Osteoblast (primary cell): ENCODE results near the gene TGIF1. TPM values are rescaled to one million over a fixed set of nuclear protein-coding genes. Genes with fewer than 3 reads are reported as not detected.

Experiments
- DNase-seq: peaks from one replicate; pipeline ENCODE4 v3.0.0; 2011; ENCODE audit warnings: low spot score, mixed read lengths; ENCODE audit not compliant: insufficient read length; ENCODE audit errors: missing footprints
- H2AFZ ChIP-seq: 2 replicates; pipeline ENCODE4 v1.6.0; 2011; ENCODE audit warnings: mild to moderate bottlenecking, low read length
- H3K27ac ChIP-seq: 2 replicates; pipeline ENCODE4 v1.5.1; 2011; ENCODE audit warnings: mild to moderate bottlenecking, low read depth, low read length, moderate library complexity
- H3K27me3 ChIP-seq: 2 replicates; pipeline ENCODE4 v1.6.0; 2012; ENCODE audit warnings: mild to moderate bottlenecking, control low read depth, inconsistent platforms, low read length, moderate library complexity; ENCODE audit not compliant: insufficient read depth
- H3K36me3 ChIP-seq: 2 replicates; pipeline ENCODE4 v1.5.1; 2011; ENCODE audit warnings: mild to moderate bottlenecking, low read length, control low read depth, moderate library complexity; ENCODE audit not compliant: insufficient read depth
- H3K4me1 ChIP-seq: 2 replicates; pipeline ENCODE4 v1.5.1; 2011; ENCODE audit warnings: mild to moderate bottlenecking, low read length, control low read depth, moderate library complexity; ENCODE audit not compliant: insufficient read depth
- H3K4me2 ChIP-seq: 2 replicates; pipeline ENCODE4 v1.6.0; 2011; ENCODE audit warnings: mild to moderate bottlenecking, low read length; ENCODE audit not compliant: insufficient read depth
- H3K4me3 ChIP-seq: fragments of 200-600 bp; sonication (generic); 3 replicates; pipeline ENCODE4 v1.5.1; 2012; ENCODE audit warnings: mild to moderate bottlenecking, low read length, inconsistent platforms; ENCODE audit not compliant: insufficient read depth
- H3K79me2 ChIP-seq: 2 replicates; pipeline ENCODE4 v1.6.0; 2012; ENCODE audit warnings: mild to moderate bottlenecking, low read length, control low read depth, inconsistent platforms; ENCODE audit not compliant: insufficient read depth
- H3K9me3 ChIP-seq: 2 replicates; pipeline ENCODE4 v1.5.1; 2011; ENCODE audit warnings: low read depth, low read length, control low read depth
- H4K20me1 ChIP-seq: 2 replicates; pipeline ENCODE4 v1.6.0; 2012; ENCODE audit warnings: mild to moderate bottlenecking, low read length, control low read depth; ENCODE audit not compliant: insufficient read depth
- CTCF ChIP-seq: IDR thresholded peaks from 2 replicates; pipeline ENCODE4 v1.5.1; 2011; ENCODE audit warnings: mild to moderate bottlenecking, low read depth, low read length, moderate library complexity; ENCODE audit errors: extremely low read depth
- total RNA-seq: library from RNA; depleted of rRNA; stranded (reverse); fragments of >200 nt; gene quantifications from 2 replicates; pipeline ENCODE4 v1.2.3, GENCODE V29; 2012

The TGIF1 gene
- total RNA-seq, 1 donor: 150 TPM

- Histone ChIP-seq H3K4me2 (no peak overlapping the region), H3K9me3 (no peaks in the 10 kb centered on the region), H2AFZ (no peak overlapping the region), H3K4me1 (peaks cover 10% of the 10 kb centered on the region), H3K27me3 (no peaks in the 10 kb centered on the region), H4K20me1 (no peaks in the 10 kb centered on the region), H3K79me2 (no peaks in the 10 kb centered on the region), H3K27ac (no peak overlapping the region), H3K4me3 (no peak overlapping the region), H3K36me3 (no peaks in the 10 kb centered on the region)
- no peak for DNase-seq
- no peak for TF ChIP-seq CTCF
Measured at GRCh38 chr18:3502650-3503049, 52.7 kb downstream of the TGIF1 start.

GRCh38 chr18:3504637-3505036 lies 54.7 kb downstream of the TGIF1 start:
- Histone ChIP-seq H3K4me1 (peaks cover 7% of the 10 kb centered on the region), H2AFZ (no peak overlapping the region), H3K27me3 (no peaks in the 10 kb centered on the region), H3K36me3 (no peaks in the 10 kb centered on the region), H3K79me2 (no peaks in the 10 kb centered on the region), H3K4me2 (no peak overlapping the region), H3K27ac (no peak overlapping the region), H3K4me3 (no peak overlapping the region), H4K20me1 (no peaks in the 10 kb centered on the region), H3K9me3 (no peaks in the 10 kb centered on the region)
- DNase-seq: no peak
- TF ChIP-seq CTCF: no peak

GRCh38 chr18:3508576-3509549 lies 58.9 kb downstream of the TGIF1 start:
- no peak for DNase-seq
- TF ChIP-seq CTCF: no peak
- Histone ChIP-seq H3K4me3 (peak overlapping the region; percentile 33), H4K20me1 (no peaks in the 10 kb centered on the region), H3K36me3 (no peaks in the 10 kb centered on the region), H3K79me2 (no peaks in the 10 kb centered on the region), H2AFZ (peak overlapping the region; percentile 53), H3K9me3 (no peaks in the 10 kb centered on the region), H3K27ac (no peak overlapping the region), H3K27me3 (no peaks in the 10 kb centered on the region), H3K4me2 (peak overlapping the region; percentile 40), H3K4me1 (peaks cover 8% of the 10 kb centered on the region)

Other genes with a start within 250 kb of the TGIF1 start
- gene MYOM1, start 230.2 kb upstream of the TGIF1 start, total RNA-seq: 1.5 and 1.8 TPM in 2 replicates
- gene MYL12A, start 202.4 kb upstream of the TGIF1 start, total RNA-seq: 572 and 626 TPM in 2 replicates
- 278 and 283 TPM in 2 replicates for gene MYL12B, start 188.0 kb upstream of the TGIF1 start, total RNA-seq